Trophoblast cell (in vitro differentiated cells and primary cell): Measurements from ENCODE around the gene KCNJ10.

Source experiments
- DNase-seq, 2 donors: peaks; one replicate each; pipeline ENCODE4 v3.0.0-alpha.2; 2016
- H2AFZ ChIP-seq: 2 replicates; pipeline ENCODE4 v1.6.1; 2013; ENCODE audit warnings: low read length, moderate library complexity, mild to moderate bottlenecking; ENCODE audit not compliant: insufficient read depth, poor library complexity
- H2AK5ac ChIP-seq: 2 replicates; pipeline ENCODE4 v1.6.1; 2013; ENCODE audit warnings: mild to moderate bottlenecking, low read length
- H2BK120ac ChIP-seq: 2 replicates; pipeline ENCODE4 v1.6.1; 2013; ENCODE audit warnings: low read length, mild to moderate bottlenecking, moderate library complexity; ENCODE audit not compliant: insufficient read depth, poor library complexity
- H2BK12ac ChIP-seq: 2 replicates; pipeline ENCODE4 v1.6.1; 2013; ENCODE audit warnings: mild to moderate bottlenecking, low read length, moderate library complexity
- H2BK5ac ChIP-seq: 2 replicates; pipeline ENCODE4 v1.6.1; 2013; ENCODE audit warnings: low read length, low read depth, moderate library complexity, mild to moderate bottlenecking; ENCODE audit not compliant: poor library complexity
- H3K14ac ChIP-seq: 2 replicates; pipeline ENCODE4 v1.6.1; 2013; ENCODE audit warnings: mild to moderate bottlenecking, low read length
- H3K18ac ChIP-seq: 2 replicates; pipeline ENCODE4 v1.6.1; 2013; ENCODE audit warnings: mild to moderate bottlenecking, low read length
- H3K23ac ChIP-seq: 2 replicates; pipeline ENCODE4 v1.6.1; 2013; ENCODE audit warnings: low read length
- H3K27ac ChIP-seq: 2 replicates; pipeline ENCODE4 v1.5.1; 2013; ENCODE audit warnings: low read depth, mild to moderate bottlenecking, inconsistent platforms, low read length, moderate library complexity
- H3K27me3 ChIP-seq: 2 replicates; pipeline ENCODE4 v1.6.1; 2013; ENCODE audit warnings: inconsistent platforms, mild to moderate bottlenecking, low read length, moderate library complexity; ENCODE audit not compliant: insufficient read depth
- H3K36me3 ChIP-seq, 2 experiments: 1 replicate in 1 of 2; 2 replicates in 1 of 2; pipeline ENCODE4 v1.6.1; 2013; ENCODE audit warnings: low read length in 2 of 2, mild to moderate bottlenecking in 2 of 2, moderate library complexity in 1 of 2; ENCODE audit not compliant: insufficient read depth in 2 of 2, control insufficient read depth in 1 of 2
- H3K4ac ChIP-seq: 2 replicates; pipeline ENCODE4 v1.6.1; 2013; ENCODE audit warnings: low read depth, mild to moderate bottlenecking, low read length, moderate library complexity
- H3K4me1 ChIP-seq, 2 experiments: 1 replicate in 1 of 2; 2 replicates in 1 of 2; pipeline ENCODE4 v1.6.1; 2013; ENCODE audit warnings: low read length in 2 of 2, mild to moderate bottlenecking in 2 of 2, moderate library complexity in 1 of 2; ENCODE audit not compliant: insufficient read depth in 2 of 2, control insufficient read depth in 1 of 2
- H3K4me2 ChIP-seq: 2 replicates; pipeline ENCODE4 v1.6.1; 2013; ENCODE audit warnings: inconsistent platforms, mild to moderate bottlenecking, low read length, moderate library complexity
- H3K4me3 ChIP-seq: 2 replicates; pipeline ENCODE4 v1.5.1; 2013; ENCODE audit warnings: mild to moderate bottlenecking, low read depth, low read length, inconsistent platforms
- H3K79me1 ChIP-seq: one replicate; pipeline ENCODE4 v1.6.1; 2013; ENCODE audit warnings: low read length
- H3K79me2 ChIP-seq: 2 replicates; pipeline ENCODE4 v1.6.1; 2013; ENCODE audit warnings: low read length, mild to moderate bottlenecking; ENCODE audit not compliant: control insufficient read depth, insufficient read depth, poor library complexity
- H3K9ac ChIP-seq: 2 replicates; pipeline ENCODE4 v1.6.1; 2013; ENCODE audit warnings: mild to moderate bottlenecking, low read length
- H3K9me3 ChIP-seq: 2 replicates; pipeline ENCODE4 v1.6.1; 2013; ENCODE audit warnings: low read depth, mild to moderate bottlenecking, control low read depth, inconsistent platforms, low read length; ENCODE audit not compliant: insufficient read depth
- H4K12ac ChIP-seq: 2 replicates; pipeline ENCODE4 v1.6.1; 2013; ENCODE audit warnings: low read depth, mild to moderate bottlenecking, low read length, moderate library complexity
- H4K8ac ChIP-seq: 2 replicates; pipeline ENCODE4 v1.6.1; 2013; ENCODE audit warnings: low read depth, mild to moderate bottlenecking, low read length, moderate library complexity
- H4K91ac ChIP-seq: one replicate; pipeline ENCODE4 v1.6.1; 2013; ENCODE audit warnings: low read depth, mild to moderate bottlenecking, low read length, moderate library complexity
- whole genome bisulfite sequencing: extraction: QIAGEN DNeasy Blood & Tissue Kit; methylation state at CpG from one replicate; pipeline ENCODE4 v1.1.7; 2013; ENCODE audit warnings: missing lambda C conversion rate; ENCODE audit not compliant: insufficient read length, insufficient coverage; ENCODE audit errors: extremely low coverage; 5-methylcytosine and 5-hydroxymethylcytosine counted together

The KCNJ10 gene

DNA sequence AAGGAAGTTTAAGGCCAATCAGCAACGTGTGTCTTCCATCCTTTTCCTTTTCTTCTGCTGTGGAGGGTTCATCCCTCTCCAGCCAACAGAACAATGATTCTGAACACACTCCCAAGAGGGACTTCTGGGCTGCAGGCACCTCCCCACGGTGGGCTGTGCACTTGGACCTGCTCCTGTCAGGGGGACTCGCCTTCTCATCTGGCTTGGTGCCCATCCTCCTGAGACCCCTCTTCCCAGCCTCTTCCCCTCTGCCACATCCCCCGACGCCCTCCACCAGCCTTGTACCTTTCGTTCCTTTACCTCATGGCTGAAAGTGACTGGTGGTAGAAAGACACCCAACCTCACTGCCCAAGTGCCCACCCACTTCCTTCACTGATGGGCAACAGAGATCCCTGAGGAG, 89.9 kb downstream of the KCNJ10 start:
- Histone ChIP-seq H3K27ac (no peak overlapping the region), H3K36me3 (no peaks in the 10 kb centered on the region), H3K79me2 (no peaks in the 10 kb centered on the region), H3K4me2 (no peak overlapping the region), H3K23ac (no peak overlapping the region), H2BK12ac (no peak overlapping the region), H3K4me1 (no peaks in the 10 kb centered on the region), H4K91ac (no peak overlapping the region), H2BK5ac (no peak overlapping the region), H3K4ac (no peak overlapping the region), H3K27me3 (no peaks in the 10 kb centered on the region), H3K9ac (no peak overlapping the region), H2AFZ (no peak overlapping the region), H3K79me1 (no peaks in the 10 kb centered on the region), H4K12ac (no peak overlapping the region), H3K18ac (no peak overlapping the region), H2BK120ac (no peak overlapping the region), H3K4me3 (no peak overlapping the region), H2AK5ac (no peak overlapping the region), H3K14ac (no peak overlapping the region), H4K8ac (no peak overlapping the region), H3K9me3 (peaks cover 2% of the 10 kb centered on the region)
- no CpG with 5 or more reads among the region's 6 CpGs for WGBS
- no peak for DNase-seq

DNA sequence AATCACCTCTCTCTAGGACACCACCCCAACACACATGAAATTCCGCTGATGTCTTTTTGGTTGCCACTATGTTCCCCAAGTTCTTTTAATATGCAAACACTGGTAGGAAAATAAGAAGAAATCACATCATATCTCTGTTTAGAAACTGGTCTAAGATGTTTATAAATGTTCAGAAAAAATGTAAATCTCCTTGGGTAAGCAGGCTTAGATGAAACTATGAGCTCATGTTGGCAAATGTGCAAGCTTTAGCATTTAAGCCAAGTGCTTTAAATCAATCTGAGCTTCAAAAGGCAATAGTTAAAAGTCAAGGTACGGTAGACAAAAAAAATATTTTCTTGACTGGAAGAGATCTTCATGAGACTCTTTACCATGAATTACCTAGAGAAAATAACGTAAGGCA, 90.7 kb downstream of the KCNJ10 start:
- H3K9me3 ChIP-seq: peaks cover 2% of the 10 kb centered on the region
- no peaks in the 10 kb centered on the region for H3K4me1 ChIP-seq
- H4K12ac ChIP-seq: no peak overlapping the region
- H3K14ac ChIP-seq: no peak overlapping the region
- no peak overlapping the region for H3K4me3 ChIP-seq
- no peaks in the 10 kb centered on the region for H3K27me3 ChIP-seq
- no peak overlapping the region for H3K18ac ChIP-seq
- no peak overlapping the region for H3K27ac ChIP-seq
- H2AFZ ChIP-seq: no peak overlapping the region
- H3K79me1 ChIP-seq: no peaks in the 10 kb centered on the region
- no peak overlapping the region for H3K23ac ChIP-seq
- no peak overlapping the region for H2BK12ac ChIP-seq
- H4K91ac ChIP-seq: no peak overlapping the region
- H2BK5ac ChIP-seq: no peak overlapping the region
- H2BK120ac ChIP-seq: no peak overlapping the region
- H3K36me3 ChIP-seq: no peaks in the 10 kb centered on the region
- H3K9ac ChIP-seq: no peak overlapping the region
- H4K8ac ChIP-seq: no peak overlapping the region
- no CpG with 5 or more reads among the region's 3 CpGs for WGBS
- no peak overlapping the region for H3K4me2 ChIP-seq
- H3K4ac ChIP-seq: no peak overlapping the region
- no peak overlapping the region for H2AK5ac ChIP-seq
- DNase-seq: no peak
- no peaks in the 10 kb centered on the region for H3K79me2 ChIP-seq

DNA sequence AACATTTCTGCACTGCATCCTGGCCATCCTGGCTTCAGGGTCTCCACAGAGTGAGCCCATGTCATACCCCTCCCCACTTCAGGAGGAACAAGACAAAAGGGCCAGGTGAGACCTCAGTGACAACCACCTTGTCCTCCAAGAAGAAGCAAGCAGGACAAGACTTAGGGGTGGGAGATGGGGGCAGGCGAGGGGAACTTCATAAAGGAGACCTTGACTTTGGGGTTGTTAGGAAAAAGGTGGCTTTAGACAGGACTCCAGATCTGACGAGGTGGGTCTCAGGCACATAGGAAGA, 91.9 kb downstream of the KCNJ10 start:
- no CpG with 5 or more reads among the region's 2 CpGs for WGBS
- no peak overlapping the region for H3K4ac ChIP-seq
- no peak overlapping the region for H3K4me2 ChIP-seq
- H3K27ac ChIP-seq: no peak overlapping the region
- H2AFZ ChIP-seq: no peak overlapping the region
- H3K9me3 ChIP-seq: peaks cover 2% of the 10 kb centered on the region
- H4K8ac ChIP-seq: no peak overlapping the region
- H2BK120ac ChIP-seq: no peak overlapping the region
- no peak overlapping the region for H3K14ac ChIP-seq
- no peaks in the 10 kb centered on the region for H3K4me1 ChIP-seq
- no peaks in the 10 kb centered on the region for H3K79me2 ChIP-seq
- H3K18ac ChIP-seq: no peak overlapping the region
- no peak overlapping the region for H3K4me3 ChIP-seq
- H4K91ac ChIP-seq: no peak overlapping the region
- H4K12ac ChIP-seq: no peak overlapping the region
- no peak overlapping the region for H2BK12ac ChIP-seq
- H3K23ac ChIP-seq: no peak overlapping the region
- H3K79me1 ChIP-seq: no peaks in the 10 kb centered on the region
- no peak overlapping the region for H2AK5ac ChIP-seq
- no peaks in the 10 kb centered on the region for H3K27me3 ChIP-seq
- no peak overlapping the region for H2BK5ac ChIP-seq
- no peak for DNase-seq
- H3K9ac ChIP-seq: no peak overlapping the region
- H3K36me3 ChIP-seq: no peaks in the 10 kb centered on the region

DNA sequence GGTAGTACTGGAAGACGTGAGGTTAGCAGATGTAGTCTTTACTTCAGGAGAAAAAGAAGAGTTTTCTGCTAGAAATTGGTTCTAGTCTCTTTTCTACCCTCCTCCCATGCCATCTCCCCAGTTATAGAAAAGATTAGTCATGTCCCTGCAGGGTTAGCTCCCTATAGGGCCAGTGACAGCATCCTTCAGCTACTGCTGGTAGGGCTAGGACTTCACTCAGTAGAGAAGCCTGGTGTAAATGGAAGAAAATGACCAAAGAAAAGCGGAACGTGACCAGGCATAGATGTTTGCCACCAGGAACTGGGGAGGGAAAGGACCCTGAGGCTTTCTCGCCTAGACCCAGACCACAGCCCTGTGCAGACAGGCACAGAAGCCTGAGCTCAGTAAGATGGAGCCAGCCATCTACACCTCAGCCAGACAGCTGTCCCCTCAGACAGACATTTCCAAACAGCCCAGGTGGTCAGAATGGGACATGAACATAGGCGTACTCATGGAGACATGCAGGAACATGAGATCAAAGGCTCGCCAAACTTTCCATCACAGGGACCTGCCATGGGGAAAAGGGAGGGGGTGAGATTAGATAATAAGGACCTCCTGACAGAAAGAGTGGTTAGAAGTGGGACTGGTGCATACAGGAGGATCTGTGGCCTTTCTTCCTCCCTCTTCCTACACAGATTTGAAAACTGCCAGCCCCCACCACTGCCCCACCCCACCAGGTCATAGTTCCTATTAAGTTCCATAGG, 92.4 kb downstream of the KCNJ10 start:
- H4K8ac ChIP-seq: no peak overlapping the region
- no peak overlapping the region for H3K27ac ChIP-seq
- H3K4me2 ChIP-seq: no peak overlapping the region
- H3K36me3 ChIP-seq: no peaks in the 10 kb centered on the region
- H3K9me3 ChIP-seq: peaks cover 2% of the 10 kb centered on the region
- no peak overlapping the region for H2BK120ac ChIP-seq
- no CpG with 5 or more reads among the region's 6 CpGs for WGBS
- no peak overlapping the region for H3K18ac ChIP-seq
- no peak overlapping the region for H3K4me3 ChIP-seq
- no peaks in the 10 kb centered on the region for H3K27me3 ChIP-seq
- H2AFZ ChIP-seq: no peak overlapping the region
- no peak overlapping the region for H2BK12ac ChIP-seq
- H3K4me1 ChIP-seq: no peaks in the 10 kb centered on the region
- no peak overlapping the region for H3K14ac ChIP-seq
- no peaks in the 10 kb centered on the region for H3K79me2 ChIP-seq
- no peak overlapping the region for H3K4ac ChIP-seq
- no peak for DNase-seq
- no peaks in the 10 kb centered on the region for H3K79me1 ChIP-seq
- H3K9ac ChIP-seq: no peak overlapping the region
- no peak overlapping the region for H4K12ac ChIP-seq
- no peak overlapping the region for H4K91ac ChIP-seq
- H2AK5ac ChIP-seq: no peak overlapping the region
- no peak overlapping the region for H2BK5ac ChIP-seq
- H3K23ac ChIP-seq: no peak overlapping the region
